Spleen (tissue), 7 donors: Measurements from ENCODE around the gene MEGF6.

Source experiments
- CTCF ChIP-seq, 11 experiments: fragments of 200-600 bp in 7 of 11; fragments of 450-650 bp in 4 of 11; sonication (generic) in 4 of 11; IDR thresholded peaks in 8 of 11; conservative IDR thresholded peaks in 3 of 11; 1 replicate in 7 of 11; 2 replicates in 4 of 11; pipeline versions ENCODE4 v1.4.0 to v1.8.0; 2016 to 2021; ENCODE audit warnings: antibody characterized with exemption in 11 of 11, inconsistent platforms in 4 of 11, mild to moderate bottlenecking in 1 of 11
- POLR2AphosphoS5 ChIP-seq, 3 donors: sonication (generic); formaldehyde crosslinking; IDR thresholded peaks; one replicate each; pipeline ENCODE4 v1.5.1; 2017; ENCODE audit warnings: antibody characterized with exemption in 3 of 3
- donor health status: DM: no; HTN: no; CAD: no; lungs with moderate emphysema.
- donor health status: DM: no; HTN: no; CAD: no.
- donor health status: DM: no; HTN: no; CAD: no.

DNA sequence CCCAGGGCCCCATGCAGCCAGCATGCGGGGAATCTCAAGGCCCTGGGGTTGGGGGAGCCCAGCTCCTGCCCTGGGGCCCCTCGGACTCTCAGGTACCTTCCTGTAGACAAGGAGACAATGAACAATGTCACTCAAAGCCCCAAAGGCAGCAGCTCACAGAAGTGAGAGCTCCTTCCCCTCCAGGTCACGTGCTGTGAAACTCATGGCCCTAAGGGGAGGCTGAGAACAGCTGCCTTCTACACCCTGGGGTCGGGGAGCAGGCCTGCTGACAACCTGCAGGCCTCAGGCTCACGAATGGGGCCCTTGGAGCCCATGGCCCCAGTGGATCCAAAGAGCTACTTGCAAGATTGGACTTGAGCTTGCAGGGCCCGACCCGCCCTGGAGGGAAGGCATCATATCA lies 3.2 kb downstream of the MEGF6 start:
- TF ChIP-seq CTCF (IDR thresholded peaks at IDR 0.05 in 8 of 11, conservative IDR thresholded peaks at IDR 0.05 in 3 of 11), result no peak
- TF ChIP-seq POLR2AphosphoS5 (IDR thresholded peaks at IDR 0.05), result no peak
